Measurements from ENCODE around the gene ZNF570. TPM values are rescaled to one million over a fixed set of nuclear protein-coding genes. Genes with fewer than 3 reads are reported as not detected.
A peak's percentile ranks its signal among the peaks of the same experiment; 100 is the strongest.

ZNF570 gene
- total and polyA plus RNA-seq, 8 donors = 0.76 to 4.1 (median 2.1) TPM

DNA sequence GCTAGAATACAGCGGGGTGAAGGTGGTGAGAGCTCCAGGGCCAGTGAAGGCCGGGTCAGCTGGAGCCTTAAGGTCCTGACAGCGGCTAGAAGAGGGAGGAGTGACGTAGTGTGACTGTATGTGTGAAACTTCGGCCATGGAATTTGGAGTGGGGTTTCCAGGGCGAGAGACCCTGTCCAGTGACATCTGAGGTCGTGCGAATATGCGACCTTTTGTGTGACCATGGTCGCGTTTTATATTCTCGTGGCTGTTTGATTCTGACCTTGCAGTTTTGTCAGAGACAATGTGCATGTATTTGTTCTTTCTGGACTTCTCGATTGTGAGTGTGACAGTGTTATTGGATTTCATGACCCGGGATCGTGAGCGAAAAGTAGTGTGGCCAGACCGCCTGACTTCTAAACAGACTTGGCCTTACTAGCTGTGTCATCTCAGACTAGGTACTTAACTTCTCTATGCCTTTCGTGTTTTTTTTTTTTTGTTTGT is 1.5 kb upstream of the ZNF570 start:
- WGBS, 2 donors = 27 to 37% methylated on average over 18 of the region's 18 CpGs
- peak overlapping the region; percentile 56 to 82 (median 68) for H3K27ac ChIP-seq
- no peaks in the 10 kb centered on the region for H3K36me3 ChIP-seq
- DNase-seq (no peak), FAIRE-seq (no peak), ATAC-seq (no peak)
- H3K9me3 ChIP-seq = no peaks in the 10 kb centered on the region
- H3K4me1 ChIP-seq = peaks cover 0 to 11% (median 7%) of the 10 kb centered on the region in 3 donors
- H3K4me3 ChIP-seq = peak overlapping the region; percentile 70 to 91 (median 78)
- H3K27me3 ChIP-seq = no peaks in the 10 kb centered on the region
- intact Hi-C loops (cut with DNase I) = no loop called here
- TF ChIP-seq CTCF (IDR thresholded peaks at IDR 0.05) = no peak

DNA sequence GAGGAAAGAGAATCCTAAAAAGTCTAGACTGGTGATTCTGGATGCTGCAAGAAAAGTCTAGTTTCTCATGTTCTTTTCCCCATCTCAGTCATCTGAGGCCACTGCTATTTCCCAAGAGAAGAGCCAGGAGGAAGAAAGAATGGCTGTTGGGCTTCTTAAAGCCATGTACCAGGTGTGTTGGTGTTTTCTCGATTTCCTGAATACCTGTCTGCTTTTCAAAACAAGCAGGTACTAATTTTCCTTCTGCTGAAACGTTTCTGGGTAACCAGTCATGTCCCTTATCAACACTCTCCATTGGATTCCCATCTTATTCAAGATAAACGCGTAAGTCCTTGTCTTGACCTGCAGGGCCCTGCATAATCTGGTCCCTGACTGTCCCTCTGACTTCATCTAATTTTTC is 1.1 kb downstream of the ZNF570 start:
- 62 to 68% methylated on average over 4 of the region's 4 CpGs for WGBS, 2 donors
- intact Hi-C loops (cut with DNase I) = no loop called here
- no peak for FAIRE-seq

GRCh38 chr19:37472165-37472564 is 3.0 kb downstream of the ZNF570 start:
- Histone ChIP-seq H3K4me1 (peaks cover 0 to 7% (median 0%) of the 10 kb centered on the region in 3 donors), H3K9me3 (no peaks in the 10 kb centered on the region), H3K36me3 (peaks cover 0 to 26% (median 15%) of the 10 kb centered on the region in 3 donors), H3K4me3 (no peak overlapping the region), H3K27ac (no peak overlapping the region), H3K27me3 (no peaks in the 10 kb centered on the region)
- DNase-seq (no peak), FAIRE-seq (no peak), ATAC-seq (no peak)
- intact Hi-C loops (cut with DNase I) = no loop called here
- no peak for TF ChIP-seq CTCF (IDR thresholded peaks at IDR 0.05)
- WGBS, 2 donors = 96 to 98% methylated on average over 9 of the region's 9 CpGs

More for the DNA sequence above, 1.1 kb downstream of the ZNF570 start:
- no peak for ATAC-seq
- Histone ChIP-seq H3K36me3 (peaks cover 0 to 7% (median 0%) of the 10 kb centered on the region in 3 donors), H3K27me3 (no peaks in the 10 kb centered on the region), H3K27ac (no peak overlapping the region), H3K4me3 (peak overlapping the region in 2 of 4 donors; percentile 57 to 84), H3K9me3 (no peaks in the 10 kb centered on the region), H3K4me1 (peaks cover 0 to 11% (median 7%) of the 10 kb centered on the region in 3 donors)
- DNase-seq = no peak
- TF ChIP-seq CTCF (IDR thresholded peaks at IDR 0.05) = no peak

- Histone ChIP-seq H3K9me3 (peaks cover 0 to 26% (median 10%) of the 10 kb centered on the region in 4 donors), H3K27me3 (no peaks in the 10 kb centered on the region), H3K36me3 (peaks cover 0 to 50% (median 15%) of the 10 kb centered on the region in 3 donors), H3K4me1 (no peaks in the 10 kb centered on the region), H3K27ac (no peak overlapping the region), H3K4me3 (no peak overlapping the region)
- intact Hi-C loops (cut with DNase I) = no loop called here
- DNase-seq (no peak), ATAC-seq (no peak), FAIRE-seq (no peak)
- TF ChIP-seq CTCF (IDR thresholded peaks at IDR 0.05) = no peak
- 94 to 98% methylated on average over 8 of the region's 8 CpGs for WGBS, 2 donors
These were observed 15.4 kb downstream of the ZNF570 start for GRCh38 chr19:37484406-37485168.

GRCh38 chr19:37492213-37492612 is 23.1 kb downstream of the ZNF570 start:
- Histone ChIP-seq H3K27me3 (no peaks in the 10 kb centered on the region), H3K27ac (no peak overlapping the region), H3K4me1 (no peaks in the 10 kb centered on the region), H3K9me3 (peaks cover 0 to 5% (median 0%) of the 10 kb centered on the region in 4 donors), H3K36me3 (no peaks in the 10 kb centered on the region), H3K4me3 (no peak overlapping the region)
- ATAC-seq = no peak
- intact Hi-C loops (cut with DNase I) = no loop called here
- DNase-seq = no peak
- FAIRE-seq = no peak
- TF ChIP-seq CTCF (IDR thresholded peaks at IDR 0.05) = no peak
- WGBS, 2 donors = 54 to 63% methylated on average over 3 of the region's 3 CpGs

All from pancreas (tissue), 10 donors.